T47D (cell line): ENCODE data around the gene C1orf185.

Source experiments
- DNase-seq, 2 experiments: peaks; one replicate each; pipeline versions ENCODE4 v3.0.0 to v3.0.0-alpha.2; 2011 to 2012; ENCODE audit warnings: low read depth in 1 of 2, low spot score in 1 of 2
- JUND ChIP-seq: IDR thresholded peaks from 2 replicates; pipeline ENCODE4 v1.6.1; 2012; ENCODE audit warnings: low read depth
- in situ Hi-C: cut with HindIII; loops from 2 replicates; pipeline ENCODE4 v1.10.0; 2016; ENCODE audit warnings: low sequenced_read_pairs, low pct_unique_long_range_greater_than_20kb

Gene C1orf185

DNA sequence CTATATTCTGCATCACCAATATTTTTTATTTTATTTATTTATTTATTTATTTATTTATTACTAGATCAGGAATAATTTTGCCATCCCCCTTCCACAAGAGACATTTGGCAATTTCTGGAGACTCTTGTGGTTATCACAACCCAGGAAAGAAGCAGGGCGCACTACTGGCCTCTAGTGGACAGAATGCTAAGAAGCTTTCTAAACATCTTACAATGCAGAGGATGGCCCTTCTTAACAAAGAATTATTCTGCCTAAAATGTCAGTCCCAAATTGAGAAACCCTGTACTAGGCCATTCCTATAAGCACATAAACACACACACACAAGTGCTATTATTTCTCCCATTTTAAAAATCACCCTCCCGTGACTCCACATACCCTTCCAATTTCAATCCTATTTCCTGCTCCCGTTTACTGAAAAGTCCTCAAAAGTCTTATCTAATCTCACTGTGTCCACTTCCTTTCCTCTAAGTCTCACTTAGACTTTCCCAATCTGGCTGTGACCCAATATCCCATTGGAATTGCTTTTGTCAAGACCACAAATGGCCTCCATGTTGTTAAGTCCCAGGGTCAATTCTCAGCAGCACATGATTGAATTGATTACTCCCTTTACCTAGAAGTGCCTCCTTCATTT, 90.3 kb downstream of the C1orf185 start:
- in situ Hi-C loops, result no loop called here
- DNase-seq, result peak in 1 of 2 experiments; percentile 71
- TF ChIP-seq JUND, result no peak

DNA sequence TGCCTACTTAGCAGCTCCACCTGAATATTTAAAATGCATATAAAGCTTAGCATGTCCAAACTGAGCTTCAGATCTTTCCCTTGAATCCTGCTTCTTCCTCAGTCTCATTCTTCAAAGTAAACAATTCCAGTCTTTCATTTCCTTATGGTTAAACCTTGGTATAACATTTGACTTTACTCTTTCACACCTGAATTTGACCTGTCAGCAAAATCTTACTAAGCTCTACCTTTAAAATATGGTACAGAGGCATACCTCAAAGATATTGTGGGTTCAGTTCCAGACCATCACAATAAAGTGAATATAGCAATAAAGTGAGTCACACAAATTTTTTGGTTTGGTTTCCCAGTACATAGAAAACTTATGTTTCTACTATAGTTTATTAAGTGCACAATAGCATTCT, 91.5 kb downstream of the C1orf185 start:
- TF ChIP-seq JUND, result no peak
- no peak for DNase-seq
- in situ Hi-C loops, result no loop called here
